ENCODE results near the gene BCAR3. TPM values are rescaled to one million over a fixed set of nuclear protein-coding genes. Genes with fewer than 3 reads are reported as not detected.

BCAR3 gene
- total RNA-seq, 1 donor from 2014 or later = 41.0 TPM

DNA sequence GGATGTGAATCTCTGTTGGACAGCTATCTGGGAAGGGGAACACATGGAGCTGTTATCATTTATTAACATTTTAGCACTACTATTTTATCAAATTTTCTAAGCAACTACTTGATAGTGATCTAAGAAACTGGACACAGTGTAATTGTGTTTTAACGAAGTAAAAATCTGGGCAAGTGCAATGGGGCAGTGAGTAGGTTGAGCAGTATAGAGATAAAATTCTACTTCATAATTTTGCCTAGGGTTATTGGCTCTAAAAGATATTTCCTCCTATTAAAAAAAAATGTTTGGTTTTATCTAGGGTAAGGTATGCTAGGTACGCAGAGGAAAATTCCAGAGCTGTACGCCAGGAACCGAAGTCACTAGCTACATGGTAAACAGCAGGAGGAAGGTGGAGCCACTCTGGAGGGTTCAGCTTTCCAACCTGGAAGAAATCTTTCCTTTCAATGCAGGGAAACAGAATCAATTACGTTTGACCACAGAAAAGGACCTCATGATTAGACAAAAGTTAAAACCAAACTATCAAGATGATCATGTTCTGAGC, 43.3 kb downstream of the BCAR3 start:
- peak; percentile 31 for DNase-seq (ENCODE audit: low read depth)

DNA sequence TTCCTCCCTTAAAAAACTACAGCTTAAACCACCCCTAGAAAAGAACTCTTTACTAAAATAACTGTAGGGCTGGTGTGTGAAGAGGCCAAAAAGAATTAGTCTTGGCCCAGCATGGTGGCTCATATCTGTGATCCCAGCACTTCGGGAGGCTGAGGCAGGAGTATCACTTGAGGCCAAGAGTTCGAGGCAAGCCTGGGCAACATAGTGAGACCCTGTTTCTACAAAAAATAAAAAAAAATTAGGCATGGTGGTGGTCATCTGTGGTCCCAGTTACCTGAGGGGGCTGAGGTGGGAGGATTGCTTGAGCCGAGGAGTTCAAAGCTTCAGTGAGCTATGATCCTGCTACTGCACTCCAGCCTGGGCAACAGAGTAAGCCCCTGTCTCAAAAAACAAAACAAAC, 44.9 kb downstream of the BCAR3 start:
- no peak for DNase-seq (ENCODE audit: low read depth)

DNA sequence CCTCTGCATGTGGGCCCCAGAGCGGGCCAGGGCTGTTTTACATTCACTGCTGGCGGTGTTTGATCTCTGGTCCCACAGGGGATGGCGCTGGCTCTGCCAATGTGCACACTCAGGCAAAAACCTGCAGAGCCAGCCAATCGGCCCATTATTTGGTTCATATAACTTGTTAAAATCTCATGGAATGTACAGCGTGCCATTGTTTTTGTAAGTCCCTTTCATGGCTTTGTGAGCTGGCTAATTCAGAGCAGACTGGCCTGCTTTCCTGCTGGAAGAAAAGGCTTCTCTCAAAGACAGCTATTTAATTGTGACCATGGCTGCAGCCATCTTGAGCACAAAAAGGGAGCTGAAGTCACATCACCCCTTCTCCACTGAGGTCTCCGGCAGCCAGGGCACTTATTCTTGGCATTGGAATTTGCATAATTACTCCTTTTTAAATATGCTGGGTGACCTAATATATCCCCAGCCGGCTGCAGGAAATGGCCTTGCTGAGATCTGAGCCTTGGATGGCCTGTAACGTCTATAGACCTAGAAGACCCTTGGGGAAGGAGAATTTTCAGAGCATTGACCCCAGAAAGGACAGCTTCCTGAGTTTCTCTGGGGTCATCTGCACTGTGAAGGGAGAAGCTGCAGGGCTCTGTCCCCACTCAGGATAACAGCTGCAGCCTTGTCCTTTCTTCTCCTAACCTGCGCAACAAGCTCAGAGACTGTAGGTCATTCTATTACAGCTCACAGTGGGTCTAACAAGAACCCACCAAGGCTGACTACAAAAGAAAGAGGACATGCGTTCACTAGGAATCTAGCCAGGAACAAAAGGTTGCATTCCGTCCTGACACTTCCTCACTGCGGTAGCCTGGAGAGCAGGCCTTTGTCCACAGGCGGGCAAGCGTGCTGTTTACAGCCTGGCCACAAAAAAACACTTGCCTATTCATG, 45.8 kb downstream of the BCAR3 start:
- peak; percentile 58 for DNase-seq (ENCODE audit: low read depth)

- DNase-seq (ENCODE audit: low read depth) = no peak
Observed at GRCh38 chr1:93633313-93633712, 48.3 kb downstream of the BCAR3 start.

DNA sequence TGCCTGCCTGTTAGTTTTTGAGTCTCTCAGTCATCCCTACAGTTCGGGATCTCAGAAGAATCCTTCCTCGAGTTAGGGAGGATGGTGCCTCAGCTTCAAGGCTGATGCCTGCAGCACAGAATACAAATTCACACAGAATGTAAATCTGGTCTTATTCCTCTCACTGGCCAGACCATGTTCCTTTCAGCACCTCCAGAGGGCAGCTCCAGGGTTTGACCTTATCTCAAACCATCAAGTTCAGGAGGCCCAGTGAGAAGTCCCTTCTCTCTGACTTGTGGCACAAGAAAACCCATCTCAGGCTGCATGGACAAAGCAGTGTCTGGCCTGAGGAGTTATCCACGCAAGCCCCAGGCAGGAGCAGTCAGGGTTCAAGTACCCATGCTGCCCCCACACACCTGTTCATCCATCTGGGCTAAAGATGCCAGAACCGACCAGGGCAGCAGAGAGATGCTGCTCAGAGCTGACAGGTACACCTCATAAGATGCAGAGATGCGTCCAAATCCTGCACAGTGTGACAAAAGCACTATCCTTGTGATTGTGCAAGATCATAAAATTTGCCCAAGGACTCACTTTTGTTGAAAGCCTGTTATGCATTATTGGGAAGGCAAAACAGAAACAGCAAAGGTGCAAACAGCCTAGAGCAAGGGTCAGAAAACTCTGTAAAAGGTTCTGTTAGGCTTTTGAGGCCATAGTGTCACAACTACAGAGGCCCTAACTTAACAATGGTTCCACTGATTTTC, 49.8 kb downstream of the BCAR3 start:
- DNase-seq (ENCODE audit: low read depth) = no peak

DNA sequence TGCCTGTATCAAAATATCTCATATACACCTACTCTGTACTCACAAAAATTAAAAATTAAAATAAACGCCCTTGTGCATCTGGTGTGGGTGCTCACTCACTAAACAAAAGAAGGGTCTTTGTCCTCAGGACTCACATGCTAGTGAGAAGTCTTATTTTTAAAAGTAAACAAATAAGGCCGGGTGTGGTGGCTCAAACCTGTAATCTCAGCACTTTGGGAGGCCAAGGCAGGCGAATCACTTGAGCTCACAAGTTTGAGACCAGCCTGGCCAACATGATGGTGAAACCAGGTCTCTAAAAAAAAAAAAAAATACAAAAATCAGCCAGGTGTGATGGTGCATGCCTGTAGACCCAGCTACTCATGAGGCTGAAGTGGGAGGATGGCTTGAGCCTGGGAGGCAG, 51.5 kb downstream of the BCAR3 start:
- no peak for DNase-seq (ENCODE audit: low read depth)

DNA sequence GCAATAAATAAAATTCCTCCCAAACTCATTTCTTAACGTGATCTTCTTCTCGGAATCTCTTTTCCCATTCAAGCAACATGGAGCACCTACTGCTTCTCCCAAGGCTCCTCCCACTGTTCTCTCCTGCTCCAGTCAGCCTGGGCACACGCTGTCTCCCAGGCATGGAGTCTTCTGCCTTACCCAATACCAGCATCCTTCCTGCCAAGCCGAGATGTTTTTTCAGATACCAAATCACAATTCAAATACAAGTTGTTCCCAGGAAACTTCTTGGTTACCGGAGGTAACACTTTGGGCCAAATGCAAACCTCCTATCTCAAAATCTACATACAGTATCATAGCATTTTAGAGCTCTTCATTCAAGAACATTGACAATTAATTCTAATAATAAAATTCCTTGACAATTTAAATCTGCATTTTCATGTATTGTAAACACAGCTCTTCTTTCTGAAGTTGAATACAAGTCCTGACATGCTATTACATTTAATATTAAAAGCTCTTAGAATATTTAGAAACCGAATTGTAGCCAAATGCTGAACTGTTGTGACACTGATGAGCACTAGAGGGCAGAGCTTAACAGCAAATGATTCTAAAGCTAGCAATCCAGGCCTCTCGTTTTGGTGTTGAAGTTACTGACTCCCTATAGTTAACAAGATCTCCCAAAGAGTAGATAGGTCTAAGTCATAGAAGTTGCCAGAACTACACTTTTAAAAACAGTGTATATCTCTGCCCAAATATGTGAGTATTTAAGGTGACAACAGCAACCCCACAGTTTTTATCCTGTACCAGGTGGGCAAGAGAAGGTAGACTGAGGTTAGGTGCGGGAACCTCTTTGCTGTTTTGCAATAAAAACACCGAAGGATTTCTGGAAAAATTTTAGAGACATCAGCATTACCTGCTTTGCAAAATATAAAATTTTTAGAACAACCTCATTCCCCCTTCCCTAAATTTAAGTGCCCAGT, 52.3 kb downstream of the BCAR3 start:
- peak; percentile 74 for DNase-seq (ENCODE audit: low read depth)

DNA sequence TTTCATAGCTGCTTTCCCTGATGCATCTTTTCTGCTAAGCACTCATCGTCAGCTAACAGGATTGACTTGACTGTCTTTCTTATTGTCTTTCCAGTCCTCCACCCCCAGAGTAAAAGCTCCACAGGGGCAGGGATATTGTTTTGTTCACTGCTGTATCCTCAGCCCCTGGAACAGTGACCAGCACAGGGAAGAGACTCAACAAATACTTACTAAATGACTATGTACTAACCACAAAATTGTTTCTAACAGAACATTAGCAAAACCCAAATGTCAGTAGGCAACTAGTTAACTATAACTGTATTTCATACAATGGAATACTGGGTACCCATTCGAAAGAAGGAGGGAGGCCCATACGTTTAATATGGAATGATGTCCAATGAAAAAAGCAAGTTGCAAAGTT, 53.0 kb downstream of the BCAR3 start:
- DNase-seq (ENCODE audit: low read depth) = no peak

GRCh38 chr1:93625582-93626327, 55.9 kb downstream of the BCAR3 start:
- DNase-seq (ENCODE audit: low read depth) = no peak

DNA sequence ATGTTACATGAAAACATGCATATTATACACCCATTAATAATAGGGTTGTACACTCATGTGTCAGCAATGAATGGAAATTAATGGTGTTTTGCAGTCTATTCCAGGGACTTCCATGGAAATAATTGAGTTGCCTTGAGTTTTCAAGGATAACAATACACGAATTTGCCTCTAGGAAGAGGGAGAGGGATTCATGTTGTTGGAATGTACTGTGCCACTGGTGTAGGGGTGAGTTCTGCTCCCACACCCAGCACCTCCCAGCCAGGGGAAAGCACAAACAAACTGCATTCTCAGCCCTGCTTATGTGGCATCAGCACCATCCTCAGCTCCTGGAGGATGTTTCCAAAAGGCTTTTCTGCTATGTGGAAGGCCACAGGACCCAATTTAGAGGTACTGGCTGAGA, 57.8 kb downstream of the BCAR3 start:
- peak; percentile 92 for DNase-seq (ENCODE audit: low read depth)

GRCh38 chr1:93623436-93623835, 58.2 kb downstream of the BCAR3 start:
- DNase-seq (ENCODE audit: low read depth) = no peak

- DNase-seq (ENCODE audit: low read depth) = no peak
Observed at GRCh38 chr1:93621246-93621645, 60.4 kb downstream of the BCAR3 start.

- DNase-seq (ENCODE audit: low read depth) = peak; percentile 55
Observed at GRCh38 chr1:93620841-93621210, 60.8 kb downstream of the BCAR3 start.

DNA sequence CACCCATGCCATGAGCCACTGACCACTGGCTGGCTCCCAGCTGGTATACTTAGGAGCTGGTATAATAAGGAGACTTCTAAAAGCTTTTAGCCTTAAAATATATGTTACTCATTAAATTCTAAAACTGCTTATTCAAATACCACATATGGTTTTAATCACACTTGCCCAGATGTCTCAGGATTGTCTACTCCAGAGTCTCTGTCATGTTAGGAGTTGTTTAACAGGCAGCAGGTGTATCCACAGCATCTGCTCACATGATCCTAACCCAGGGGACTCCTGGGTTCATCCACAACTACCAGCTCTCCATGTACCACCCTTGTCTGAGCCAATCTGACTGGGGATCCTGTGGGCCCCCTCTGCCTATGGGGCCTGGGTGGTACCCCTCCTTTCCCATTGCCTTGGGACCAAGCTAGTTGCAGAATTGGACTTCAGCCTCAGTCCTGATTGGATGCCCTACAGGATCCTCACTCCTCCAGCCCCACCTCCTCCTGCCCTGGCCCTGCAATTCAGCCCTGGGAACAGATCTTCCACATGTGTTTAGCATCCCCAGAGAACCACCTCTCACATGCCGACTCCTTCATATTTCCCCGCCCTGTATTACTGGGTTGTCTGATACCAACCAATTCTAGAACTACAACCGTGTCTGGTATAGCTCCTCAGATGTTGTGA, 61.3 kb downstream of the BCAR3 start:
- no peak for DNase-seq (ENCODE audit: low read depth)

DNA sequence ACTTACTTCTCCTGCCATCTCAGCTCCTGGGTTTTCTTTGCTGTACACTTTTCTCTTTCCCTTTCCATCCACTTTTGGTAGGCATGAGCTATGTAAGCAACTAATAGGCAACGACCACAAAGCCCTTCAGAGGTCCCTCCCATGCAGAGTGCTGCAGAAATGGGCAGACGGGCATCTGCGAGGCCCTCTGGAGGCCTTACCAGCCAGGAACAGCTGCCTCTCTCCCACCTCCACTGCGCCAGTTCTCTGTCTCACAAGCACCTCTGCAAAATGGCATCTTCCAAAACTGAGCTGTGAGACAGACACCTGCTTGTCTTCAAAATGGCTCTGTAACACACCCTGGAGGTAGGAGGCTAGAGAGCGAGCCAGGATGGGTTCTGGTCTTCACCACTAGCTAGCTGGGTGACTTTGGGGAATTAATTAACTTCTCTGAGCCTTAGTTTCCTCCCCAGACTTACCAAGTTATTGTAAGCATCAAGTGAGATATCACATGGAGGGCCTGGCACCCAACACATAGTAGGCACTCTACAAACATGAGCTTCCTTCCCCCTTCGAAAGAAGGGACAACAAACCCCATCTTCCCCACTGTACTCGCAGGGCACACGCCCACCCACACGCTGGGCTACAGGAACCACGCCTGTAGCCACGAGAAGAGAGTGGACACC, 62.0 kb downstream of the BCAR3 start:
- DNase-seq (ENCODE audit: low read depth) = no peak

DNA sequence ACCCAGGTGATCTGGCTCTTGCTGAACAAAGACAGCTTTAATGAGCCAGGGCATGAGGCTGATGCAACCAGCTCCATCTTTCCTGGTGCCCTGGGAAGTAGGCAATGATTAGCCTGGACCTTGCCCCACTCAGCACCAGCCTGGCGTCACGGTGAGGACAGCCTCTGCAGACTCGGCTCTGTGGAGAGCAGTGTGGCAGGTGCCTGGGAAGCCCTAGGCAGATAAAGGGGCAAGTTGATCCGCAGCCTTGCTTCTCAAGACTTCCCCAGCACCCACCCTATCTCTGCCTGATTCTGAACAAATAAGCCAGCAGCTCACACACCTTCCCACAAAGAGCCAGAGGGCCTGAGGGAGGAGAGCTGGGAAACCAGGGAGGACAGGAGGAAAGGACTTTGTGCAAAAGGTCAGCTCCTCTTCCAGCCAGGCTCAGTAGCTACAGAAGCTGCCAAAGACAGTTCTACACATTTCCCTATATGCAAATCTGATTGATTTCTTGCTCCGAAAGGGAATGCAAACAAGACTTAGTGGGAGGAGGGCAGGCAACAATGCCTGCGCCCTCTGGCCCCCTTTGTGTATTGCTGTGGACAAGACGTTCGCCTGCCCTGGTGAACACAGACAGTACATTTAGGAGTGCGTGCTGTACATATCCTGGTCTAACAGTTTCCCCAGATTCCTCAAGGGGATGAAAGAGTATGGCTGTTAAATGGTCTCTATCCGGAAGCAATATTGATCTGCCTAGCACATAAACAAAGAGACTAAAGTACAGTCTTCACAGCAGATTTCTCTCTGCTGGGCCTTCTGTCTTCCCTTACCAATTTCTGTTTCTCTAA, 63.8 kb downstream of the BCAR3 start:
- DNase-seq (ENCODE audit: low read depth) = peak; percentile 90

- DNase-seq (ENCODE audit: low read depth) = peak; percentile 49
Observed at GRCh38 chr1:93616996-93617669, 64.5 kb downstream of the BCAR3 start.

Measured in renal cortical epithelial cell (primary cell).